Fibroblast of lung (primary cell): ENCODE results near the gene INCA1. TPM values are rescaled to one million over a fixed set of nuclear protein-coding genes. Genes with fewer than 3 reads are reported as not detected.

Experiments
- DNase-seq, 2 donors: peaks; one replicate each; pipeline versions ENCODE4 v3.0.0 to v3.0.0-alpha.2; 2010; ENCODE audit warnings: low read depth in 2 of 2
- H2AFZ ChIP-seq: 2 replicates; pipeline ENCODE4 v1.5.1; 2012; ENCODE audit warnings: low read length, control low read depth, inconsistent platforms
- H3K27ac ChIP-seq: 2 replicates; pipeline ENCODE4 v1.5.1; 2011; ENCODE audit warnings: low read length, control low read depth; ENCODE audit not compliant: insufficient read depth
- H3K27me3 ChIP-seq: 2 replicates; pipeline ENCODE4 v1.5.1; 2011; ENCODE audit warnings: mild to moderate bottlenecking, low read length; ENCODE audit not compliant: control insufficient read depth, insufficient read depth
- H3K36me3 ChIP-seq: 2 replicates; pipeline ENCODE4 v1.5.1; 2011; ENCODE audit warnings: low read length; ENCODE audit not compliant: control insufficient read depth, insufficient read depth
- H3K4me1 ChIP-seq: 2 replicates; pipeline ENCODE4 v1.5.1; 2011; ENCODE audit warnings: low read length; ENCODE audit not compliant: control insufficient read depth, insufficient read depth; ENCODE audit errors: extremely low read depth
- H3K4me2 ChIP-seq: 2 replicates; pipeline ENCODE4 v1.5.1; 2011; ENCODE audit warnings: low read length, control low read depth; ENCODE audit not compliant: insufficient read depth; ENCODE audit errors: extremely low read depth
- H3K4me3 ChIP-seq, 4 experiments: fragments of 200-600 bp in 1 of 4; sonication (generic) in 1 of 4; replicated peaks in 1 of 4; 2 replicates each; pipeline ENCODE4 v1.5.1; 2011 to 2016; ENCODE audit warnings: low read length in 4 of 4, low read depth in 3 of 4, mild to moderate bottlenecking in 3 of 4, control low read depth in 2 of 4, inconsistent platforms in 1 of 4, mixed read lengths in 1 of 4; ENCODE audit not compliant: insufficient read depth in 1 of 4; ENCODE audit errors: control extremely low read depth in 1 of 4
- H3K79me2 ChIP-seq: 2 replicates; pipeline ENCODE4 v1.5.1; 2012; ENCODE audit warnings: mild to moderate bottlenecking, low read length, inconsistent platforms; ENCODE audit not compliant: control insufficient read depth, insufficient read depth
- H3K9ac ChIP-seq: 2 replicates; pipeline ENCODE4 v1.5.1; 2011; ENCODE audit warnings: mild to moderate bottlenecking, low read length, control low read depth; ENCODE audit not compliant: insufficient read depth
- H3K9me3 ChIP-seq: 2 replicates; pipeline ENCODE4 v1.5.1; 2012; ENCODE audit warnings: low read depth, low read length; ENCODE audit not compliant: control insufficient read depth, insufficient read depth
- H4K20me1 ChIP-seq: 2 replicates; pipeline ENCODE4 v1.5.1; 2011; ENCODE audit warnings: low read length; ENCODE audit not compliant: control insufficient read depth, insufficient read depth; ENCODE audit errors: extremely low read depth
- CTCF ChIP-seq, 2 donors: IDR thresholded peaks in 1 of 2; conservative IDR thresholded peaks in 1 of 2; 1 replicate in 1 of 2; 2 replicates in 1 of 2; pipeline ENCODE4 v1.5.1; 2011 to 2012; ENCODE audit warnings: low read length in 2 of 2, control low read depth in 1 of 2, inconsistent platforms in 1 of 2, low read depth in 1 of 2, mild to moderate bottlenecking in 1 of 2
- EZH2 ChIP-seq: IDR thresholded peaks from 2 replicates; pipeline ENCODE4 v1.5.1; 2012; ENCODE audit warnings: low read length, control low read depth, mild to moderate bottlenecking; ENCODE audit errors: missing control alignments
- polyA plus RNA-seq, 2 donors: library from polyadenylated mRNA; depleted of rRNA in 1 of 2; stranded (reverse) in 1 of 2; unstranded in 1 of 2; fragments of >200 nt; gene quantifications; 2 replicates each; pipeline ENCODE4 v1.2.1, GENCODE V29; 2011 to 2012; ENCODE audit warnings: missing spikeins in 1 of 2
- total RNA-seq: library from RNA; depleted of rRNA; stranded (reverse); fragments of >200 nt; gene quantifications from 2 replicates; pipeline ENCODE4 v1.2.1, GENCODE V29; 2014

The INCA1 gene
- total and polyA plus RNA-seq, 2 donors (not counting 1 experiment from before 2014, with no cell fraction given): 0.28 to 0.33 TPM

- no peak for TF ChIP-seq EZH2
- no peak for TF ChIP-seq CTCF (conservative IDR thresholded peaks at IDR 0.05 in 1 of 2, IDR thresholded peaks at IDR 0.05 in 1 of 2; ENCODE audit: low read depth in 1 of 2, low read length in 2 of 2)
- Histone ChIP-seq H3K9me3 (no peaks in the 10 kb centered on the region), H3K4me2 (peak overlapping the region; percentile 83), H4K20me1 (no peaks in the 10 kb centered on the region), H3K27me3 (no peaks in the 10 kb centered on the region), H3K36me3 (peaks cover 10% of the 10 kb centered on the region), H3K4me3 (peak overlapping the region; percentile 15 to 87 (median 57)), H3K4me1 (peaks cover 19% of the 10 kb centered on the region), H2AFZ (no peak overlapping the region), H3K79me2 (peaks cover 15% of the 10 kb centered on the region), H3K27ac (peak overlapping the region; percentile 97), H3K9ac (peak overlapping the region; percentile 74)
- no peak for DNase-seq
Observed at GRCh38 chr17:4968486-4969046, 28.8 kb downstream of the INCA1 start.

- Histone ChIP-seq H3K27ac (peak within 1 kb of the TSS; percentile 97), H3K4me2 (peak within 1 kb of the TSS; percentile 100), H3K9ac (peak within 1 kb of the TSS; percentile 88), H3K27me3 (no peaks in the 10 kb centered on the region), H4K20me1 (no peaks in the 10 kb centered on the region), H3K79me2 (peaks cover 15% of the 10 kb centered on the region), H3K36me3 (peaks cover 6% of the 10 kb centered on the region), H2AFZ (peak within 1 kb of the TSS; percentile 49), H3K9me3 (no peaks in the 10 kb centered on the region), H3K4me3 (peak within 1 kb of the TSS; percentile 71 to 87 (median 86)), H3K4me1 (peaks cover 19% of the 10 kb centered on the region)
- DNase-seq: peak; percentile 97 to 99
- no peak for TF ChIP-seq EZH2
- TF ChIP-seq CTCF (conservative IDR thresholded peaks at IDR 0.05 in 1 of 2, IDR thresholded peaks at IDR 0.05 in 1 of 2; ENCODE audit: low read depth in 1 of 2, low read length in 2 of 2): no peak
Observed at GRCh38 chr17:4967539-4968485, 29.5 kb downstream of the INCA1 start, which contains the start of gene SPAG7. Gene SPAG7 (minus strand): TSS chr17:4967817. CDS start chr17:4967804, 13 bp downstream.

DNA sequence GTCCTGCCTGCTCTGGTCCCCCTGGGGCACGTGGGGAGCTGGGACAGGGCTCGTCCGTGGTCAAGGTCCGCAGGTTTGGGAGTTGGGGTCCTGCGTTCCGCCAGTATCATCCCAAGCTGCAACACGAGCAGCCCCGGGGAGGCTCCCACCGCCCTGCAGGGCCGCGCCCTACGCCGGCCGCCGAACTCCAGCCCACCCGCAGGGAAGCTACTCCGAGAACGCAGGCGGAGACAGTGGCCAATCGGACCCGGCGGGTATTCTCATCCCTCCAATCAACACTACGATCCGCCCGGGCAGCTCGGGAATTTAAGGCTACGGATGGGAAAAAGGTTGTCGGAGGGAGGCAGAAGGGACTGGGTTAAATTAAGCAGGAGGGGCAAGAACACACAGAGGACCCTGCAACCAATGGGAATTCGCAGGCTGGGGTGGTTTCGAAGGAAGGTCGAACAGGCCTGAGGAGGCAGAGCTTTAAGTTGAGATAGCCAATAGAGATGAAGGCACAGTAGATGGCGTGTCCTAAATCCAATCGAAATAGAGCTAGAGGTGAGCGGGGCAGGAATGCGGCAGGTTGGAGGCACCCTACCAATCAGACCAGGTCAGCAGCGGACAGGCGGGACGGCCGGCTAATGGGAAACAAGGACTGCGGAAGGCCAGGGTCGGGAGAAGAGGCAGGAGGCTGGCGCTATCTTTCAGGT is 30.3 kb downstream of the INCA1 start:
- H3K27ac ChIP-seq: peak overlapping the region; percentile 97
- H3K4me3 ChIP-seq: peak overlapping the region; percentile 71 to 87 (median 86)
- H3K9ac ChIP-seq: peak overlapping the region; percentile 88
- no peaks in the 10 kb centered on the region for H3K9me3 ChIP-seq
- no peaks in the 10 kb centered on the region for H4K20me1 ChIP-seq
- H3K4me2 ChIP-seq: peak overlapping the region; percentile 100
- peaks cover 15% of the 10 kb centered on the region for H3K79me2 ChIP-seq
- H2AFZ ChIP-seq: no peak overlapping the region
- TF ChIP-seq EZH2: no peak
- TF ChIP-seq CTCF (conservative IDR thresholded peaks at IDR 0.05 in 1 of 2, IDR thresholded peaks at IDR 0.05 in 1 of 2; ENCODE audit: low read depth in 1 of 2, low read length in 2 of 2): no peak
- H3K36me3 ChIP-seq: peaks cover 6% of the 10 kb centered on the region
- DNase-seq: peak; percentile 100
- H3K4me1 ChIP-seq: peaks cover 19% of the 10 kb centered on the region
- no peaks in the 10 kb centered on the region for H3K27me3 ChIP-seq
